GM19023 (cell line): Measurements from ENCODE around the gene ATP5F1B.

ENCODE experiments used
- ATAC-seq: cut with Tn5 transposase; IDR thresholded peaks from one replicate; pipeline ENCODE4 v1.9.1; 2021; ENCODE audit warnings: mild to moderate bottlenecking, moderate library complexity; ENCODE audit not compliant: unreplicated experiment

ATP5F1B gene

DNA sequence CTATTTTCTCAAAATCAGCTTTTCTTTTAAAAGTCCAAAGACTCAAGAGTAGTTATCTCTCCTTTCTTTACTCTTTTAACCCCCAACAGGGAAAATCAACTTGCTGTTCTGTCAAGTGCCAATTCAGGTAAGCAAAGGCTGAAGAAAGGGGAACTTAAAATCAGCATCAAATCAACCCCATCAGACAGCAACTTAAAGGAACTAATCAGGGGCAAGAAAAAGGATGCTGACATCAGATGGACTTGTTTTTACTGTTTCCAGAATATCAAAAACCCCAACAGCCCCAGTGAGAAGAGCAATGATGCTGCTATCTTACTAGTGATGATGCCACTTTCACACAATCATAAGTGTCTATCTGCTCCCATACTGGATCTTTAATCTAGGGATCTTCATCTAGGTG is 19.1 kb downstream of the ATP5F1B start:
- ATAC-seq = no peak

DNA sequence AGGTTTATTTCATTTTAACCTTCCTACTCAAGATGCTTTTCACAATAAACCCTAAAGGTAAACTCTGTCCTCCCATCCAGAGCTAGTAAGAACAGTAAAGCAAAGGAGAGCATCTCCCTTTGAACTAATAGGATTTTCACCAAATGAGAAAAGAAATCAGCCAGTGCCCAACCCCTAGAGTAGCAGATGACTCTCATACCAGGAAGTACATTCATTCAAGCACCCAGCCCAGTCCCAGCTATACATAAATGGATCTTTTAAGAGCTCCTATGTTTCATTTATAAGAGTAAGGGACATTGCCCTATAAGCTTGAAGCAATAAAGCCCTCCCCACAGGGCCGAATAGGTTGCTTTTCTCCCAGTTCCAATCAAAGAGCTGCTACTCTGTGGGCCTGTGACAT is 23.2 kb downstream of the ATP5F1B start:
- no peak for ATAC-seq

DNA sequence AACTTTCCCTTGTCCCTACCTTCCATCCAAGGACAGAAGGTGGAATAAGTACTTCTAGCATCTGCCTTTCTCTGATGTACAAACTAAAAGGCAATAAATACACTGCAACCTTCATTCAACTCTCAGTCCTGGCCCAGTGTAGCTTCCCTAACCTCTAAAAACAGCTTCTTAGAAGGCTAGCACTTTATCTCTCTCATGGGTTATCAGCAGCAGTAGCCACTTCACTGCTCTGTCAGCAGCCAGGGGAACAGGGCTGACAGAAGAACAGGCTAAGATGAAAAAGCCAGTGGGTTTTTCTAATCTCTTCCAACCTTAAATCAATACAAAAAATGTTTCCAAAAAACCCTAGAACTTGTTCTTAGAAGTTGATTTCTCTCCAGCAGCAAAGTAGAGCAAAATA is 28.9 kb downstream of the ATP5F1B start:
- no peak for ATAC-seq

DNA sequence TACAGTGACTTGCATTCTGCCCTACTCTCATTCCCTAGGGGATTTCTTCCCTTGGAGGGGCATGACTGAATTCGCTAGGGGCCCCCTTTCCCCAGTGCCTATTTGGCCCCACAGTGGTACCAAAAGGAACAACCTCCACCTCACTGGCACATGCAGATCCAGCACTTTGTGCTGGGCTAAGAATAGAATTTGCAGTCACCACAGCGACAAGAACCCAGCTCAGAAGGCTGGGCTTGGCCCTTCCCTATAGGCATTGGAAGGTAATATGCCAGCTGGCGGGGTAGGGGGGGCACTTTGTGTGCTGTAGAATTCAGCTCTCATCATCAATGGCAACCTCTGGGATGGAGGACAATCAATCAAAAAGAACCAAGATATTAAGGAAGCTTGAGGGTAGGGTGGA is 29.5 kb downstream of the ATP5F1B start:
- ATAC-seq = no peak

DNA sequence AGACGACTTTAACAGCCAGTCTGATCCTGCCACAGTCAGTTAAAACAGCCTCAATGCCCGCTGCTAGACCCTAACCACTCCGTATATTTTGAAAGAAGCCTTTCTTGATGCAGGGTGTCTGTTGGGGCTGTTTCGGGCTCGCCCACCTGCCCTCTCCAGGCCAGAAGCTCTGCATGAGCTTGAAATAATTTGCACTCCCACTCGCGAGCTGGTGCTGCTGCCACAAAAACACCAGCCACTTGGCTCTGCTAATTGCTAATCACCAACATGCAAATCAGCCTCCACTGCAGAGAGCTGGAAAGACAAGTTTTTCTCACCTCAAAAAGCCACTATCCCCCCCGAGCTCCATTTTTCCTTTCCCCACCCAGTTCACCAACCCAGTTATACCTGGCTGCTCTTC is 31.2 kb downstream of the ATP5F1B start:
- ATAC-seq = no peak

DNA sequence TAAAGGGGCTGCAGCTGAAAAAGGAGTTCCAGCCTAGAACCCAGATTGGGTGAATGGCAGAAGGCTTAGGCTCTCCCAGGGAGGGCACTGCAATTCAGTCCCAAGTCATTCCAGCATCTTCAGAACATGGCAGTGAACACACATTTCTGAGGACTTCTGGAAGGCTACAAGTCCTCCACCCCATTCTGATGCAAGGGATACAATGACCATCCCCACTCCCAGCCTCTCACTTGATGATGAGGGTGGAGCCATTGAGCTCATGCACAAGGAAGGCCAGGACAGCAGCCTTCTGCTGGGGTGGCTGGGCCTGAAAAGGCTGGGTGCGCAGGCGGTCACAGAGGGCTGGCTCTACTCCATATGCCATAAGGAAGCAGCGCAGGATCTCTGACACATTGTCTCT is 41.4 kb downstream of the ATP5F1B start:
- ATAC-seq = no peak

DNA sequence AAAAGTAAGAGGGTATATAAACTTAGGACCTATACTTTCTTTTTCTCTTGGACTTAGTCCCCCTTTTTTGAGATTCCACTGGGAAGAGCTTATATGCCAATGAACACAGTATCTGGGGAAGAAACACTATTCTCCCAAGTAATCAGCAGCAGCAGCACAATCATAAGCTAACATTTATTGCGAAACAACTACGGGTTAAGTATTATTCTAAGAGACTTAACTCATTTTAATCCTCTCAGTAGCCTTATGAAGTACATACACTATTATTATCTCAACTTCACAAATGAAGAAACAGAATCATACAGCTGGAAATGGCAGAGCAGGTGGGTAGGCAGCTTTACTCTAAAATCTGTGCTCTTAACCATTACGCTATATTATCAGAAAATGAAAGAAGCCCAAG is 43.5 kb downstream of the ATP5F1B start:
- no peak for ATAC-seq

DNA sequence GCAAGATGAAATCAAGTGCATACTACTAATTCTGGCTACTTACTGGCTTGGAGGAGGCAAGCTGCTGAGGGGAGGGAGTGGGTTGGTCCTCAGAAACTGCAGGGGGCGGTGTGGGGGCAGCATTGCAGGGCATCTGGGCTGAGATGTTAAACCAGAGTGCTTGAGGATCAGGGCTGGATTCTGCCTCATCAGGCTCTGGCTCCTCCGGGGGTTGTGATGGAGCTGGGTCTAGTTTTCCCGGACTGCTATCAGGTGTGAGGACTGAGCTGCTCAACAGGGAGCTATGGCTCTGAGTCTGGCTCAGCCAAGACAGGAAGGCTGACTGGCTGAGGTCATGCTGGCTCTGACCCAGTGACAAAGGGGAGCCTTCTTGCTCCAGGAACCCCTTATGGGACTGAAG is 44.3 kb downstream of the ATP5F1B start:
- no peak for ATAC-seq

DNA sequence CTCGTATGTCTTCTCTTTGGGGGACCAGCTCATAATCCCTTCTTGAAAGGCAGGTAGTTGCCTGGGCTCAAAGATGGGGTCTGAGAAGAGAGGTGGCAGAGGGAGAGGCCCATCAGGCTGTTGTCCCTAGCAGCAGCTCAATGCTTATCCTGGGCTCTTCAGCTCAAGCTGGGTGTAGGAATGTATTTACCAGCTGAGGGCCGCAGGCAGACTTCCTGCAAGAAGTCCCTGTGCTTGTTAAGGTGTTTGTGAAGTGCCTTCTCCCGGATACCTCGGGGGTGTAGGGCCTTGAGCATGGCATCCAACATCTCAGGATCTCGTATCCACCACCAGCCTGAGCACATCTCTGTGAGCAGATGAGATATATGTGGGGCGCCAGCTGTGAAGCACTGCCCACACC is 45.0 kb downstream of the ATP5F1B start:
- no peak for ATAC-seq

DNA sequence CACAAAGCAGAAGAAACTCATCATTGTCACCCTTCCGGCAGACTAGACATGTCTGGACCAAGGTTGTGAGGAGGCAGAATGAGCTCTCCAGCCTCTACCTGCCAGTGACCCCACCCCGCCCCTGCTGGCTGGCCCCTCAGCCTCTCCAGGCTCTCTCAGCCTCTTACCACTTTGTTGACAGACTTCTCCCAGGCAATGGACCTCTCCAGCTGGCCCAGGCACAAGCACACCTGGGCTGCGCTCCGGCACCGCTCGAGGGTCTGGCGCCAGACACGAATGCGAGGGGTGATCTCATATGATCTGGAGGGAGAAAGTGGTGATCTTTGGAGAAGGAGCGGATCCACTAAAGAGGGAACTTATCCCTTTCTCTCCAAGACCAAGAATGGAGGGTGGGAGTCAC is 46.0 kb downstream of the ATP5F1B start:
- no peak for ATAC-seq

DNA sequence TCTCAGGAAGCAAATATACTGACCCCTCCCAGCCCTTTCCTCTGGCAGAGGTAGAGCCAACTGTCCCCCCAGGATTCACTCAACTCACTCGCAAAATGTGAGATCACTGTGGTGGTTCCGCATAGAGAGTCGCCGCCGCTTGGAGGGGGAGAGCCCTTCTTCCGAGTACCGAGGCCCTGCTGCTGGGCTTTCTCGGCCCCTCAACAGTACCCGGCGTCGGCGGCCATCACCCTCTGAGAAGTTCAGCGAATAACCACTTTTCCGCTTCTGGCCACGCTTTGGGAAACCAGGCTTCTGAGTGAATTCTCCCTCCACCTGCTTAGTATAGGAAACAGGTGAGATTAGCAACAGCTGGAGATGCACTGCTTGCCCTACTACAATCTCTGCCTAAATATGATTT is 46.7 kb downstream of the ATP5F1B start:
- no peak for ATAC-seq

DNA sequence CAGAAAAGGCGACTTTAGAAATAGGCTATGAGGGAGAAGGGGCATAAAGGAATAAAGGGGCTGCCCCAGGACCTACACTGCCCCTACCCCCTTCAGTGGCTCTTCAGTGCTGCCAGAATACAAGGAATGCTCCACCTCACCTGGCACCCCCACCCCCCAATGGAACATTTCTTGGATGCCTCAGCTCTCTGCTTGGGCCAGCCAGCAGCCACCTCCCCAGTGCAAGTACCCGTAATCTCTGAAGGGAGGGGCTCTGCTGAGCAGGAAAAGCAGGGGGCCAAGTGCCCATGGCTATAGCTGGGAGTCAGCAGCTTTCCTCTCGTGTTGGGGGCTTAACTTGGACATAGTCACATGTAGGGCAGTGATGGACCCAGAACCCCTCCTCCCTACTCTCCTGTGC is 49.0 kb downstream of the ATP5F1B start:
- ATAC-seq = no peak

DNA sequence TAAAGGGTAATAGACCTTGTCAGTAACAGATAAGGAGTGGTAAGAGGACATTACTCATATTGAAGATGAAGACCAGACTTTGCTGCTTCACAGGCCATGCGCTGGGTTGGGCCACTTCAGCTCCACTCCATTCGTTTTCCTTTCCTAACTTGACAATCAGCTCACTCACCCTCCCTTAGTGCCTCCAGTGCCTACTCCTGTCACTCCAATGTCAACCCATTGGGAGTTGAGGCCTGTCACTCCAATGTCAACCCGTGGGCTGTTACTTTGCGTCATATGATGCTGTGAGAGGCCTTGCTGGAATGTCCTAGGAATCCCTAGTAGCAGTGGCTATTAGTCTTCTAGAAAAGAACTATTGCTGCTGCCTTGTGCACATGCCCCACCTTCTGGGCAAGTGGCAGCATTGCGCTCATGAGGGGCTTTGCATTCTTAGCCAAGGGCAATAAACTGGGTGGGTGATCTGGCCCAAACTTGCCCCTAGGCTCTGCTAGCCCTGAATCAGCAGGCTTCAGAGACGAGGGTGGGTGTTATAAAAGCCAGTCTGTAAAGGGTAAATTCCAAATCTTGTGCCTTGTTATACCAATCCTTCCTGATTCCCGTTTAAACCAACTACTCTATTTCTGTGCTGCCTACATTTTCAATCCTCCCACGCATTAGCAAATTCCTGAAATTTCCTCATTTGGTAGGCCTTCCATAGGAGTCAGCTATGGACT is 51.7 kb downstream of the ATP5F1B start:
- no peak for ATAC-seq

DNA sequence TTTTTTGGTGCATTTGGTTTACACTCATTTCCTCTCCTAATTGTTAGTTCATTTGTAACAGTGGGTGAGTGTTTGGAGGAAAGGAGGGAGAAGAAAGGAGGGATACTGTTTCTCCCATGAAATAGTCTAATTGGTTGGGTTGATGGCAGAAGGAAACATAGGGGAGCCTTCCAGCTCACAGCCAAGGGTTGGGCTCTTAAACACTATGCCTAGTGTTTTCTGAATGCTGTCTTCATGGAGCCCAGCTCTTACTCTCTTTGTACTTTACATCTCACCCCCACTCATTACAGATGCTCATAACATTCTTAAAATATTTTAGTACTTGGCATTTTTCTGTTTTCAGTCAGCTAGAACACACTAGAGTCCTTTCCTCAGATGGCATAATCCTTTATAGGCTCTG is 53.8 kb downstream of the ATP5F1B start:
- no peak for ATAC-seq

DNA sequence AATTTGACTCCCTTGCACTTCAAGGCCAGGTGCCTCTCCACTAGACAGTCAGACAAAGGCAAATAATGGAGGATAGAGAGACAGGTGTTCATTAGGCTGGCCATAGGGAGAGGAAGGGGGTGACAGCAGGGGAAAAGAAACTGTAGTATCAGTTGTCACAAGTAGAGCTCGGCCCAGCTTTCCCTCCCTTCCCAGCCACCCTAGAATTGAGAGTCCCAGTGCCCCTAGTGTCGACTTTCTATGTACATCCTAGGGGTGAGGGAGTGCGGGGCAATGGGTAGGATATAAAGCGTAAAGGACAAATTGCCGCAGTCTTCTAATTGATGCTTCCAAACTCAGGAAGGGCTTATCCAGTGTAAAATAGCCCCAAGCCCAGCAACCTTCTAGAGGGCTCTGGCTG is 54.7 kb downstream of the ATP5F1B start:
- no peak for ATAC-seq

DNA sequence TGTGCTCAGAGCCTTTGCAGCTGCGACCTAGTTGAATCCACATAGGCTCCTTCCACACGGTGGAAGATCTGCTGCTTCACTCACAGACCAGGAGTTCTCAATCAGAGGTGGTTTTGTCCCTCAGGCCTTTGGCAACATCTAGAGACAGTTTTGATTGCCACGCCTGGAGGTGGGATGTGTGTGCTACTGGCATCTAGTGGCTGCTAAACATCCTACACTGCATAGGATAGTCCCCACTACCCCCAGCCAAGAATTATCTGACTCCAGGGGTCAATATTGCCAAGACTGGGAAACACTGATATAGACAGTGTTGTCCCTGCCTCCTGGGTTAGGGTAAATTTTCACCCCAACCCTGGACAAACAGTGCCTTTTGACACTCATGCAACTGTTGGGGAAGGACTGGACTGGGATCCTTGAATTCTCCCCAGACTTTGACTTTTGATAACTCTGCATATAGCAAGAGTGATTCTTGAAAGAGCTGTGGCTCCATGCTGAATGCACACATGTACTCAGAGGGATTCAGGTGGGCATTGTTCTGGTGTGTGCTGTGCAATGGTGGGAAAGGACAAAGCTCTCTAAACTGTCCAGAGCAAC is 55.5 kb downstream of the ATP5F1B start:
- no peak for ATAC-seq

DNA sequence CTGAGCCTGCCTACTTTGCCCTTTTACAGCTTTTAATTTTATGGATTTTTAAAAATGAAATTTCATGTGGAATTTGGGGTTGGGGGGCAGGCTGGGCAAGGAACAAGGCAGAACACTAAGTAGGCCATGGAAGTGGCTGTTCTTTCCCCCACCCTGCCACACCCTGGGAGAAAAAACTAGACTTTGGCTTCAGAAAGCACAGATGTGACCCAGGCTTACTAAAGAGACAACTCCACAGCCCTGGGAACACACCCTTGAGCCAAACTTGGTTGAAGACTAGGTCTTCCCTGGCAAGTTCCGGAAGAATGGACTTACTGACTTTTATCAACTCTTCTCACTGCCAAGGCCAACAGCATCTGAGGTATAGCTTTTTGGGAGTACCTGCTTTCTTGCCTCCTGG is 56.0 kb downstream of the ATP5F1B start:
- no peak for ATAC-seq
